Esophagus muscularis mucosa (tissue), 3 donors: Measurements from ENCODE around the gene ANKRD34A.

Source experiments
- CTCF ChIP-seq, 3 experiments: fragments of 200-600 bp in 2 of 3; fragments of 450-650 bp in 1 of 3; sonication (generic) in 2 of 3; IDR thresholded peaks; one replicate each; pipeline ENCODE4 v1.5.1; 2017 to 2019; ENCODE audit warnings: antibody characterized with exemption in 3 of 3, mild to moderate bottlenecking in 2 of 3, moderate library complexity in 1 of 3
- EP300 ChIP-seq: sonication (generic); formaldehyde crosslinking; IDR thresholded peaks from one replicate; pipeline ENCODE4 v1.6.1; 2017; ENCODE audit warnings: antibody characterized with exemption

DNA sequence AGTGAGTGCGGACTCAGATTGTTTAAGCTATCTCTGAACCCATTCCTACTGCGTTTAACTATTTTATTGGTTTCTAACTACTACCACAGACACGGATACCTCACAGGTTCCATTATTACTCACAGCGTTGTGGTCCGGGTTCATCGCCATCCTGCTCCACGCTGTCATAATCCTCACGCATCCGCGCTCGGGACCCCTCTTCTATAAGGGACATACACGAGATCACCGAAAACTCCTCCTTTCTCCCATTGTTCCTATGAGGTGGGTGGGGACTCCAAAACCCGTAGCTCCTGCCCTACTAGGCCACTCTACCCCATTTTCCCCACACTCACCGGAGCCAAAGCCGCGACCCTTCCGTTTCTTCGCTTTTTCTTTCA, 37.7 kb downstream of the ANKRD34A start:
- TF ChIP-seq CTCF (IDR thresholded peaks at IDR 0.05) = no peak
- no peak for TF ChIP-seq EP300
